Measurements from ENCODE around the gene SPACDR. TPM values are rescaled to one million over a fixed set of nuclear protein-coding genes. Genes with fewer than 3 reads are reported as not detected.
A peak's percentile ranks its signal among the peaks of the same experiment; 100 is the strongest.

SPACDR gene
- total and polyA plus RNA-seq, 9 of the 15 experiments (the other 6 are each of a cell fraction or from before 2014, with no cell fraction given): 0.07 to 0.55 (median 0.14) TPM; not detected in 1

- TF ChIP-seq ZNF609 (CRISPR knock-in tag; IDR thresholded peaks at IDR 0.05; ENCODE audit: borderline replicate concordance): no peak
- no peak for TF ChIP-seq MED1 (CRISPR knock-in tag; IDR thresholded peaks at IDR 0.05; ENCODE audit: borderline replicate concordance)
- no peak; the same call in 1 of the 2 replicates for TF ChIP-seq CC2D1A (IDR thresholded peaks at IDR 0.05)
- no peak for TF ChIP-seq POLR3A (IDR thresholded peaks at IDR 0.05; ENCODE audit: borderline replicate concordance, extremely low read depth, insufficient read depth, insufficient read length)
- TF ChIP-seq SMARCB1 (IDR thresholded peaks at IDR 0.05; ENCODE audit: insufficient read length, low read depth): no peak
- peak in 1 of 2 experiments; percentile 59; a peak in 1 of 4 replicates for TF ChIP-seq MLX (CRISPR knock-in tag; conservative IDR thresholded peaks at IDR 0.05)
- no peak for TF ChIP-seq THRAP3 (IDR thresholded peaks at IDR 0.05; ENCODE audit: borderline replicate concordance)
- TF ChIP-seq NR3C1 (CRISPR knock-in tag; IDR thresholded peaks at IDR 0.05): no peak
- no peak for TF ChIP-seq RAD21 (CRISPR knock-in tag; conservative IDR thresholded peaks at IDR 0.05 in 1 of 2, IDR thresholded peaks at IDR 0.05 in 1 of 2)
- 0 out of 2 replicates have a peak, but pooled peaks have one; percentile 84 for TF ChIP-seq ZNF232 (CRISPR knock-in tag; IDR thresholded peaks at IDR 0.05)
- TF ChIP-seq THAP12 (CRISPR knock-in tag; IDR thresholded peaks at IDR 0.05): peak; percentile 17; the same call in 1 of the 2 replicates
- peak; percentile 28; the same call in 1 of the 2 replicates for TF ChIP-seq ZNF24 (IDR thresholded peaks at IDR 0.05)
- TF ChIP-seq RBBP5 (IDR thresholded peaks at IDR 0.05; ENCODE audit: borderline replicate concordance, insufficient read depth, low read length, poor library complexity, severe bottlenecking): peak; percentile 55
- no peak for TF ChIP-seq ERF (CRISPR knock-in tag; IDR thresholded peaks at IDR 0.05)
- TF ChIP-seq SMAD1 (IDR thresholded peaks at IDR 0.05; ENCODE audit: low read depth, low read length, partially characterized antibody): no peak
- TF ChIP-seq U2AF1 (optimal IDR thresholded peaks at IDR 0.05; ENCODE audit: low read depth, low read length): no peak
Measured at GRCh38 chr7:100444311-100445278, 19.5 kb downstream of the SPACDR start (continued).

Data from K562 (cell line).